Fibroblast of skin of right quadriceps (primary cell): Measurements from ENCODE around the gene ZBTB16.

ENCODE experiments used
- DNase-seq: peaks from one replicate; pipeline ENCODE4 v3.0.0-alpha.2; 2013

ZBTB16 gene

DNA sequence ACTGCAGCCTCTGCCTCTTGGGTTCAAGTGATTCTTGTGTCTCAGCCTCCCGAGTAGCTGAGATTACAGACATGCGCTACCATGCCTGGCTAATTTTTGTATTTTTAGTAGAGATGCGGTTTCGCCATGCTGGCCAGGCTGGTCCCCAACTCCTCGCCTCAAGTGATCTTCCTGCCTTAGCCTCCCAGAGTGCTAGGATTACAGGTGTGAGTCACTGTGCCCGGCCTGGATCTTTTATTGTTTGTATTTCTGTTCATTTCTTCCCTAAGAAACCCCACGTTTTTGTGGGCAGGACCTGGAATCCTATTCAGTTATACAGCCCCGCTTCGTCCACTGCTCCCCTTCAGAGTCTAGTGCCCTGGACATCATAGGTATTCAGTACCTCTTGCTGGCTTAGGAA, 28.7 kb downstream of the ZBTB16 start:
- DNase-seq, result no peak

DNA sequence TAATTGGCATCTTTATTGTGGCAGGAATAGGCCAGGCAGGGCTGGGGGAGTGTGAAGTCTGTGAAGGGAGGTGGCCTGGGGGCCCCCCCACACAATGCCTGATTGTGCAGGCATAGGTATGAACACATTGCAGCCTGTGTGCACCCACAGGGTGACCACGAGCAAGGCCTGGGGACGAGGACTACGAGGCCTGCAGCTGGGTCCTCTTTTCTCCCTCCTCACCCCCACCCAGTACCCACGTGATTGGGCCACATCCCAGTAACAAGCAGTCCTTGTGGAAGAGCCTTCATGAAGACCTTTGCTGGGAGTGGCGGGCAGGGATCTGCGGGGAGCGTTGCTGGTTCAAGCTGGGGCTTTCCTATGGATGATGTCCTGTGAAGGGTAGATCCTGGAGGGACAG, 29.3 kb downstream of the ZBTB16 start:
- no peak for DNase-seq

GRCh38 chr11:114089748-114090147, 30.2 kb downstream of the ZBTB16 start:
- no peak for DNase-seq

DNA sequence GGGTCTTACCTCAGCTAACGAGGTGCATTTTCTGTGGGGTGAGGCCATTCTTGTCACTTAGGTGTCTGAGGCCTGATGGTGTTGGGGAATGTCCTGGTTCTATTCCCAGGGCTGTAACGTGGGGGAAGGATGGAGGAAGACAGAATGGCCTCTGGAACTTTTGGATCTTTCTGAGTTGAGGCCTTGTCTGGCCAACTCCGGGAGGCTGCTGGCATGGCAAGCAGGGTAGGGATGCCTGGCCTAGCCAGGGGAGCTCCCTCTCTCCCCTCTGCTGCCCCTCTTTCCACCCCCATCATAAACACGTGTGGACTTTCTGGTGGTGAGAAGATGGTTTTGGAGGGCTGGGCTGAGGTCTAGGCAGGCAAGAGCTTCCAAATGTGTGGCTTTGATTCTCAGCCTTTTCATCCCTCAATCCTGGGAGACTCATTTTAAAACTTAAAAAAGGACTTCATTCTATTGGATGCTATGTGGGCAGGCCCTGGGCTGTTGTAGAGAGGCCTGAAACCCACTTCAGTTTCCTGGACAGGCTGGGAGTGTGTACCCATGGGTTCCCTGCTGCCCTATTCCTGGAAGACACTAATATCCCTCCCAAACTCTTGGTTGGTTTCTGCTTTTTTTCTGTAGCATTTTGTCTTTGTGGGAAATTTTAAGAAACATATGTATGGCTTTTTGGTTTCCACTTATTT, 30.9 kb downstream of the ZBTB16 start:
- no peak for DNase-seq

GRCh38 chr11:114090976-114091375, 31.5 kb downstream of the ZBTB16 start:
- no peak for DNase-seq

DNA sequence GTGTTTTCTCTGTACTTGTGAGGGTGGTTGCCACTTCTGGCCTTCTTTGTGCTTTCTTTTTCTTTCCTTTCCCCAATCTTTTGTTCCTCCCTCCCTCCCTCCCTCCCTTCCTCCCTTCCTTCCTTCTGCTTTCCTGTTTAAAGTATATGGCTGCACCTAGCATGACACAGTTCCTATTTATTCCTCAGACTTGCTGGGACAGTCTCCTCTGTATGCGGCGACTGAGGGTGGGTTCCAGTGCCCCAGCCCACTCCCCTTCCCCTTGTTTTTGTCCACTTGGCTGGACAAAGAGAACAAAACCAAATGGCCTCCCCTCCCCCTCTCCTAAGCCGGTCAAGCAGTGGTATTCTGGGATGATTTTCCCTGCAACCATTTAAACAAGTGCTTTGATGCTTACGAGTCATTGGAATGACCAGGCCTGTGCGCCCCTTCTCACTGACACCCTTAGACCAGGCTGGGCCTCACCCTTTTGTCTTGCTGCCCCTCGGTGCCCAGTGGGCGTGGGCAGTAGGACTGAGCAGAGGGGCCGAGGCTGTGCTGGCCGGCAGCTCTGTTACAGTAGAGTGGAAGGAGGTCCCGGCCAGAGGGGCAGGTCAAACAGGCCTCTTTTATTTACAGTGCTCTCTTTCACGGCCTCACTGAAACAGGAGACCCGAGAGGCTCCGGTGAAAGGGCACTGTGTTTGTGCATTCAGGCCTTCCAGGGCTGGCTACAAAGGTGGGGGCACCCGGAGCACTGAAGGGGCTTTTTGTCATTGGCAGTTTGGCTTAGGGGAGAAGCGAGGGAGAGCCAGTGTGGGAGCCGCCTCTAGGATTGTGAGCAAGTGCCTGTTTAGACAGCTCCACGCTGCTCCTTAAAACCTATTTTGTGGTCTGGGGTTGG, 32.2 kb downstream of the ZBTB16 start:
- no peak for DNase-seq

- no peak for DNase-seq
These were observed 33.0 kb downstream of the ZBTB16 start for GRCh38 chr11:114092478-114092877.

DNA sequence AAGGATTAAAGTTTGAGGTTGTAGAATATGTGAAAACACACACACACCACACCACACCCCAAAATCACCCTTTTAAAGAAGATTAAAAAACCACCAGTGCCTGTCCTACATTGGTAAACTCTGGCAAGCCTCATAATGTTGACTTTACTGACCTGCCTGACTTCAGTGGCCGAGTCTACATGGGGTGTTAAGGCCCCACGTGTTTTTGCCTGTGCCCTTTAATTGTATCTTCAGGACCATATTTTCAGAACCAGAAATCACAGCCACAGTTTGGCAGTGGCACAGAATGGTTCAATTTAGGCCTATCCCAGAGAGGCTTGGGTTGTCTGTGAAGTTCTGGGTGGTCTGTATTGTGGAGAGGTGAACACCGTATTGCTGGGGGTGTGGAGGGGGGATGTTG, 33.4 kb downstream of the ZBTB16 start:
- no peak for DNase-seq

DNA sequence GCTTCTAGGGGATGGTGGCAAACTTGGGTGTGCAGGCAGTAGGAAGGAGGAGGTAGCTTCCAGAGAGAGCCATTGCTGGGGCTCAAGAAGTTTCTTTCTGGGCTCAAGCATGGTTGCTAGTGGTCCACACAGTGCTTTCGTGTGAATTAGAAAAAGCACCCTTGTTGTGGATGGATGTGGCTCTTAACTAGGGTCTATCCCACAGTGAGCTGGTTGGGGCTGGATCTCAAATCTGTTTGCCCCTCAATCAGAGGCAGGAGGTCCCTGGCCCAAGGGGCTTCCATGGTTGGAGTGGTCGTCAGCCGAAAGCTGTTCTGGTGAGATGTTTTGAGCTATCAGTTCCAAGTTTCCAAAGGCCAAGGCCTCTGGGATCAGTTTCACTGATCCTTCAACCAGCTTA, 35.0 kb downstream of the ZBTB16 start:
- no peak for DNase-seq

DNA sequence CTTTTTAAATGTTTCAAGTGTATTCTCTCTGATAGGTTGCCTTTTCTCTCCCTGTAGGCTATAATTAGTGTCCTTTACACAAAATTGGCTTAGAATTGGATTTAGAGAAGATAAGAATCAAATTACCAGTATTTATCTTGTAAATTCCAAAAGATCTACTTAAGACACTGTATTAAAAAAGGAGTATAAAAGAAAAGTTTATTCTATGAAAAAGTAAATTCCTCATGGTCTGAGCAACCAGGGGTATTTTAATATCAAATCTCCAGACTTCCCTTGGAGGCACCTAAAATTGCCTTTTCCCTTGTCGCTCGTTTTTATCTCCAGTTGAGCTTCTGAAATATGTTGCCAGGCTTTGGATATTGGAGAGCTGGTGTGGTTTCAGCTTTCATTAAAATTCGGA, 36.4 kb downstream of the ZBTB16 start:
- DNase-seq, result no peak

GRCh38 chr11:114097832-114098231, 38.3 kb downstream of the ZBTB16 start:
- DNase-seq, result no peak

DNA sequence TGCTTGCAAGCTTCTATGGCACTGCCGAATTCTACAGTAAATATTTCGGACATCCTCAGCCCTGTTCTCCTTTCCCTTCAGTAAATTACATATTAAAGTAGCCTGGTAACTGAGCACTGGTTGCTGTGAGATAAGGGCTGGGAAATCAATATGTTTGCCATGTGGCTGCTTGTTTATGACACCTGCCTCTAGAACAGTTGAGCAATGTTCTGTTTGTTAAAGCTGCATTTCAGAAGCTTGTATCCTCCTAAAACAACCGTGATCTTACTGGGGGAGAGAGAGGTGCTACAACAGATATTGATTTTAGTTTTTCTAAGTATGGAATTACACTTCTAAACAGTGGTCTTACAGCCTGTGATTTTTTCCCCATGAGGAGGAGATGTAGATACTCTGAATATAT, 39.4 kb downstream of the ZBTB16 start:
- no peak for DNase-seq

DNA sequence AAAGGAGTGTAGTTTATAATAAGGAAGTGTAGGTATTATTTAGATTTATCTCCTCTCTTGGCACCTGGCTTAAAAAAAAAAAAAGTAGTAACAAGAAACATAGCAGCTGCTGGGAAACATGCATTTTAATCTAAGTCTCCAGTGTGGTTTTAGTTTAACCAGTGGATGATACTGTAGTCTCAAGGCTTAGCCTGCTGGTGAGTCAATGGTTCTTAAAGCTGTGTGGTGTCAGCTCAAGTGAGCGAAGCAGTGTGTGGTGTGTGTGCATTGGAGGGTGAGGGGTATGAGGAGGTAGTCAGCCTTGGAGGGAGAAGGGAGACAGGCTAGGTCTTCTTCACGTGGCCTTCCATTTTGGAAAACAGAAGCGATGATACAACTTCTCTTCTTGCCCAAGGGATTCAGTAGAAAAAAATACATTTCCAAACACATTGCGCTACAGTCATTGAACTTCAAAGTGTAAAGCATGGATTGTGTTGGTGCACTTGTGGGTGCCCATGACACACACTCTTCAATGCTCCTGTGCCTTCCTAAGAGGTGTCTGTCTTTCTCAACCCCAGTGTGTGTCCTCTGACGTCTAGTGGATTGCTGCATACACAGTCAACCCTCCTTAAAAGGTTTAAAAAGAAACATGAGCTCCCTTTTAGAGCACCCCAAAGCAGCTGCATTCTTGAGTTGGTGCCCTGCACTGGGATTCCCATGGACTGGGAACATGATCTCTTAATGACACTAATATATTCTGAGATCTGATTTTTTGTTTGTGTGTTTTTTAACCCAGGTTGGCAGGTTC, 40.1 kb downstream of the ZBTB16 start:
- DNase-seq, result no peak

GRCh38 chr11:114102993-114103896, 43.7 kb downstream of the ZBTB16 start:
- no peak for DNase-seq

- DNase-seq, result no peak
These were observed 46.1 kb downstream of the ZBTB16 start for GRCh38 chr11:114105611-114106010.

DNA sequence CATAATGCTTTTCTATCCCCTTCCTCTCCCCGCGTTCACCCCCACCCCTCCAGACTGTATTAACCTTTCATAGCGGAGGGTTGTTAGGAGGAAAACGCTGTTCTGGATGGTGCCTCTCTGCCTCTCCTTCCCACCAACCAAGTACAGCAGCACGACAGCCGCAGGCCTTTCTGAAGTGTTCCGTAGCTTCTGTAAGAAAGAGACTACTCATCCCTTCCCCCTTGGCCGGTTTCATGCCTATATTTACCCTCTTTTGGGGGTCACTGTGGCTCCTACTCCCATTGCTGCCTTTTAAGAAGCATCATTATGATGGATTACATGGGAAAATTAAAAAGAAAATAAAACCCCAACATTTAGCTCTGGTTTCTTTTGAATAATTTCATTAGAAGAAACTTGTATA, 46.5 kb downstream of the ZBTB16 start:
- no peak for DNase-seq

DNA sequence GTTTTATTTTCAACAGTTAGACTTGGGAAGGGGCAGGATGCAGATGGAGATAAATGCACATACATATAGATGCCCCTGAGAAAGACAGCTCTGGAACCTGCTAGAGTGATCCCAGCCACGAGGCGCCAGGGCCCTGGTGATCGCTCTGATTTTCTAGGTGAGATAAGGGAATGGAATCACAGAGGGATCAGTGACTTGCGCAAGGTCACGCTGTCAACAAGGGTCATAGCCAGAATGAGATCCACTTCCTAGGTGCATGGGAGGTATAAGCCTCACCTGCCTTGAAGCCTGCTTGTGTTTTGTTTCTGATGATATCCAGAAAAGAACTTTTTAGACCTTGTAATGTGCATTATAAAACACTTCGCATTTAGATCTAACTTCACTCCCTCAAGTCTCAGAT, 47.5 kb downstream of the ZBTB16 start:
- no peak for DNase-seq

GRCh38 chr11:114108501-114109205, 49.1 kb downstream of the ZBTB16 start:
- DNase-seq, result no peak

GRCh38 chr11:114109206-114110090, 49.9 kb downstream of the ZBTB16 start:
- no peak for DNase-seq

- DNase-seq, result no peak
These were observed 50.6 kb downstream of the ZBTB16 start for GRCh38 chr11:114110123-114110522.
